LNCaP clone FGC (cell line): ENCODE results near the gene SPRN.

ENCODE experiments used
- DNase-seq: peaks from one replicate; pipeline ENCODE4 v3.0.0-alpha.2; 2011; ENCODE audit warnings: low read depth
- H3K4me3 ChIP-seq: 2 replicates; pipeline ENCODE4 v1.5.1; 2011; ENCODE audit warnings: mild to moderate bottlenecking, low read depth, low read length, control low read depth
- CTCF ChIP-seq: IDR thresholded peaks from 2 replicates; pipeline ENCODE4 v1.5.1; 2012; ENCODE audit warnings: mild to moderate bottlenecking; ENCODE audit not compliant: control insufficient read depth, insufficient read depth; ENCODE audit errors: extremely low read depth

SPRN gene

DNA sequence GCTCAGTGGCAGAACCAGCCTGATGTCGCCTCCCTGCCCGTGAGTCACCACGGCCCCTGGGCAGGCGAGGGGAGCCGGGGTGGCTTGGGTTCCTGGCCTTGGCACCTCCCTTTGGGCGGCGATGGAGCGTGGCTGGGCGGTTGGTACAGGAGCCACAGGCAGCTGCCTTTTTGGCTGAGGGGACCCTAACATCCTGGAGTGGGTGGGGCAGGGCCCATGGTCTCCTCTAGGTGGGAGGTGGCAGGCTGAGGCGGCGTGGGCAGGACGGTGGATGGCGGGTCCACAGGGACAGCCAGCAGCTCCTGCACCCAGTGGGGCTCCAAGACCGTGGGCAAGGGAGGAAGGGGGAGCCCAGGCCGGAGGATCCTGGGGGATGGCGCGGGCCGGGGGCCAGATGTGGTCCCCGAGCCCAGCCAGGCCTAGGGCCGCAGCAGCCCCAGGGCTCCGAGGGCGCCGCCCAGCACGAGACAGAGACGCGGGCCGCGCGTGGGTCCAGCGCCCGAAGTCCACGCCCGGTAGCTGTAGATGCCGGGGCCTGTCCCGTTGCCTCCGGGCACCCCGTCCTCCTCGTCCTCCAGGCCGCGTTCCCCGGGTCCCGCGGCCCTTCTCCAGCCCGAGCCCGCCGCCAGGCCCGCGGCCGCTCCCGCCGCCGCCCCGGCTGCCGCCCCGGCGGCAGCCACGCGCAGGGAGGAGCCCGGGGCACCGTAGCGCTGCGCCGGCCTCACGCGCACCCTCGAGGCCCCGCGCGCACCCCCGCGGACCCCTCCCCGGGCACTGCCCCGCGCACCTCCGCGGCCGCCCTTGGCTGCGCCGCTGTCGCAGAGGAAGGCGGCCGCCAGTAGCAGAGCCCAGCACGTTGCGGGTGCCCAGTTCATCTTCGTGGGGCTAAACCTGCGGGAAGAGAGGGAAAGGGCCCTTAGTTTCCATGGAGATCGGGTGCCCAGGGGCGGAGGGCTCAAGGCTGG is 1.3 kb downstream of the SPRN start:
- no peak for DNase-seq
- H3K4me3 ChIP-seq = no peak overlapping the region
- no peak for TF ChIP-seq CTCF

DNA sequence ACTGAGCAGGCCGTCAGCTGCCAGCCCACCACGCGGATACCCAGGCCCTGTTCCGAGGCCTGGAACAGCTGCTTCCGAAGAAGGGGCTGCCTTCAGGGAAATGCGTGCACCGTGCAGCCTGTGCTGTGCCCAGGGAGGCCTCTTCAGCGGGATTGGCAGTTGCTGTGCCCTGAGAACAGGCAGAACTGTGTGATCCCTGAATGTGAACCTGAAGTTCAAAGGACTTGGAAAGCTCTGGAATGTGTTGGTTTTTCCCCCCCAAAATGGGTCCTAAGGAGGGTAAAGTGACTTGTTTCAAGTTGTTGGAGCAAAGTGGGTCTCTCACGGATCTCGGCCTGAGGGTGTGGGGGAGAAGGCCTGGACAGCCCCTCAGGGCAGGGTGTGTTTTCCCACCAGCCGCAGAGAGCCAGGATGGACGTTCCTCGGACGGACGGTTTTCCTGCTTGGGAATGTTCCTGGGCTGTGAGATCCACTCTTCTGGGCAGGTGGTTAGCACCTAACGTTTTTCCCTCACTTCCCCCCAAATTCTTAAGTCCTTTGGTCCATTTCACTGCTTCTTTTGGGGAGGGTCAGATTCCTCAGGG is 2.1 kb downstream of the SPRN start:
- DNase-seq = no peak
- TF ChIP-seq CTCF = no peak
- no peak overlapping the region for H3K4me3 ChIP-seq

GRCh38 chr10:133421336-133422222 is 2.8 kb downstream of the SPRN start:
- no peak for TF ChIP-seq CTCF
- no peak overlapping the region for H3K4me3 ChIP-seq
- no peak for DNase-seq

DNA sequence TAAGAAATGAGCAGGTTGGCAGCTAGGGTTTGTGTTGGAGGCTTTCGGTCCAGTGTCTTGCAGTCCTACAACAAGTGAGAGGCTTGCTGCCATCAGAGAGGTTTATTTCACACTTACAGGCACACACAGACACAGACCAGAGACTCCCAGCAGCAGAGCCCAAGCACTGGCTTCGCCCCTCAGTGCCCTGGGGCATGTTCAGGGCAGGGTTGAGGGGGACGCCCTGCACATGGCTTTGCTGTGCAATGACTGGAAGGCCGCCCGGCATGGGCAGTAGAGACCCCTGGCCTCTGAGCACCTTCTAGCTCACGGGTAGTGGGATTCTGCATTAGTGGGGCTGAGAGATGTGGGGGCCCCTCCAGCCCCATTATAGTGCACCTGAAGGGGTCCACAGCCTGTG is 3.8 kb downstream of the SPRN start:
- no peak for DNase-seq
- no peak for TF ChIP-seq CTCF

DNA sequence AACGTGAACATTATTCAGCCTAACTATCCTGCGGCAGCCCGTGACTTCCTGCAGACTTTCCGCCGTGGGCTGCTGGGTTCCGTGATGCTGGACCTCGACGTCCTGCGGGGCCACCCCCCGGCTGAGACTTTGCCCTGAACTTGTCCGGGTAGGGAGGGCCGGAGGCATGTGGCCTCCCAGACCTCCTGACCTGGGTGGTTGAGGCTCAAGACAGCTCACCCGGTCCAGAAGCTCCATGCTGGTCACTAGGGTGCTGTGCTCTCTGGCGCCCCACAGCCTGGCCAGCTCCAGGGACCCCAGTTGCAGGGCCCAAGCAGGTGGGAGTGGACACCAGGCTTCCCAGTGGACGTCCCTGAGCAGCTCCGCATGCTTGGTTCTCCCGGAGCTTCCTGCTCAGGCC is 4.4 kb downstream of the SPRN start:
- no peak for DNase-seq
- TF ChIP-seq CTCF = no peak
- no peak overlapping the region for H3K4me3 ChIP-seq

More for the DNA sequence above, 3.8 kb downstream of the SPRN start:
- H3K4me3 ChIP-seq = no peak overlapping the region

GRCh38 chr10:133419211-133419950 is 5.0 kb downstream of the SPRN start:
- TF ChIP-seq CTCF = no peak
- no peak for DNase-seq
- no peak overlapping the region for H3K4me3 ChIP-seq
